GM06990 (cell line): ENCODE data around the gene EPO.

Experiments
- DNase-seq: peaks from one replicate; pipeline ENCODE4 v3.0.0-alpha.2; 2011; ENCODE audit not compliant: insufficient read length; ENCODE audit errors: extremely low read depth
- H3K27me3 ChIP-seq: replicated peaks from 2 replicates; pipeline ENCODE4 v1.6.0; 2011; ENCODE audit warnings: low read length; ENCODE audit not compliant: control insufficient read depth, insufficient read depth
- H3K36me3 ChIP-seq: 2 replicates; pipeline ENCODE4 v1.5.1; 2011; ENCODE audit warnings: low read length; ENCODE audit not compliant: control insufficient read depth, insufficient read depth
- H3K4me3 ChIP-seq: replicated peaks from 2 replicates; pipeline ENCODE4 v1.5.1; 2011; ENCODE audit warnings: low read depth, mild to moderate bottlenecking, control low read depth, low read length
- TF ChIP-seq, protein P1 (sequence below): IDR thresholded peaks from 2 replicates; pipeline ENCODE4 v1.5.1; 2011; ENCODE audit warnings: low read length, control low read depth, mild to moderate bottlenecking, inconsistent platforms; ENCODE audit not compliant: insufficient read depth, poor library complexity, severe bottlenecking

EPO gene

DNA sequence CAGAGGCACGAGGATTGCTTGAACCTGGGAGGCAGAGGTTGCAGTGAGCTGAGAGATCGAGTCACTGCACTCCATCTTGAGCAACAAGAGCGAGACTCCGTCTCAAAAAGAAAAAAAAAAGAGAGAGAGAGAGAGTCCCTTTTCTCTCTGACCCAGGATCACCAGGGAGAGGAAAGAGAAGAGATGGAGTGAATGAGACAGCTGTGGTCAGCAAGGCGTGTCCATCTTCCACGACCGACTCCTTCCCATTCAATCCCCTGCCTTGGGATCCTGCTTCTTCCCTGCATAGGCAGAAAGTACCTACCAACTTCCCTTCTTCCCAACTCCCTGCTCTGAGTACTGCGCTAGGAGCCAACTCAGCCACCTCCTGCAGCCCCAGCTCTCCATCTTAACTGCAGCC lies 7.9 kb downstream of the EPO start:
- Histone ChIP-seq H3K36me3 (no peaks in the 10 kb centered on the region), H3K4me3 (no peak overlapping the region), H3K27me3 (no peaks in the 10 kb centered on the region; the same call in none of the 2 replicates)
- TF ChIP-seq, protein P1, sequence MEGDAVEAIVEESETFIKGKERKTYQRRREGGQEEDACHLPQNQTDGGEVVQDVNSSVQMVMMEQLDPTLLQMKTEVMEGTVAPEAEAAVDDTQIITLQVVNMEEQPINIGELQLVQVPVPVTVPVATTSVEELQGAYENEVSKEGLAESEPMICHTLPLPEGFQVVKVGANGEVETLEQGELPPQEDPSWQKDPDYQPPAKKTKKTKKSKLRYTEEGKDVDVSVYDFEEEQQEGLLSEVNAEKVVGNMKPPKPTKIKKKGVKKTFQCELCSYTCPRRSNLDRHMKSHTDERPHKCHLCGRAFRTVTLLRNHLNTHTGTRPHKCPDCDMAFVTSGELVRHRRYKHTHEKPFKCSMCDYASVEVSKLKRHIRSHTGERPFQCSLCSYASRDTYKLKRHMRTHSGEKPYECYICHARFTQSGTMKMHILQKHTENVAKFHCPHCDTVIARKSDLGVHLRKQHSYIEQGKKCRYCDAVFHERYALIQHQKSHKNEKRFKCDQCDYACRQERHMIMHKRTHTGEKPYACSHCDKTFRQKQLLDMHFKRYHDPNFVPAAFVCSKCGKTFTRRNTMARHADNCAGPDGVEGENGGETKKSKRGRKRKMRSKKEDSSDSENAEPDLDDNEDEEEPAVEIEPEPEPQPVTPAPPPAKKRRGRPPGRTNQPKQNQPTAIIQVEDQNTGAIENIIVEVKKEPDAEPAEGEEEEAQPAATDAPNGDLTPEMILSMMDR: no peak
- DNase-seq: no peak

DNA sequence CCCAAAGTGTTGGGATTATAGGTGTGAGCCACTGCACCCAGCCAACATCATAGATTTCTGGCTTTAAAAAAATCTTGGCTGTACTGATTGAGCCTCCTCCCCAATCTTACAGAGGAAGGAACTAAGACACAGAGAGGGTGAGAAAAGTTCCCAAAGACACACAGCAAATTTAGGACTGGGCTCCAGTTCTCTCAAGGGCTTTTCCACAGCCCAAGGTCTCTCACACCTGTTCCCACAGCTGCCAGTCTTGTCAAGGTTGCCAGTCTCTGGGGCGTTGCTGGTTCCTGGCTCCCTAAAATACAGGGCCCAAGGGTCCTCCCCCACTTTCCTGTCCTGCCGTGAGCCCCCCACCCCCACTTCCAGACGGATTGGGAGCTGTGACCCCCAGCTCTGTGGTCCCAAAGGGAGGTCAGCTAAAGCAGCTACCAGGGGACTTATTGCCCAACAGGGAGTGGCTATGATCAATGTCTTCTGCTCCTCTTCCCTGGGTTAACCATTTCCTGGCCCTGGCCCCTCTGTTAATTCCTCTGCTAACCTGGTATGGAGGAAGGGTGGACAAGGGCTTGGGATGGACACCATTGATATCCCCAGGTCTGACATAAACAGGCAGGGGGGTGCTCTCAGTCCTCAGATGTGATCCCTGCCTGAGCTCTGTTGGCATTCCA lies 10.0 kb downstream of the EPO start:
- Histone ChIP-seq H3K4me3 (no peak overlapping the region), H3K27me3 (no peaks in the 10 kb centered on the region), H3K36me3 (no peaks in the 10 kb centered on the region)
- TF ChIP-seq, protein P1: no peak
- no peak for DNase-seq

DNA sequence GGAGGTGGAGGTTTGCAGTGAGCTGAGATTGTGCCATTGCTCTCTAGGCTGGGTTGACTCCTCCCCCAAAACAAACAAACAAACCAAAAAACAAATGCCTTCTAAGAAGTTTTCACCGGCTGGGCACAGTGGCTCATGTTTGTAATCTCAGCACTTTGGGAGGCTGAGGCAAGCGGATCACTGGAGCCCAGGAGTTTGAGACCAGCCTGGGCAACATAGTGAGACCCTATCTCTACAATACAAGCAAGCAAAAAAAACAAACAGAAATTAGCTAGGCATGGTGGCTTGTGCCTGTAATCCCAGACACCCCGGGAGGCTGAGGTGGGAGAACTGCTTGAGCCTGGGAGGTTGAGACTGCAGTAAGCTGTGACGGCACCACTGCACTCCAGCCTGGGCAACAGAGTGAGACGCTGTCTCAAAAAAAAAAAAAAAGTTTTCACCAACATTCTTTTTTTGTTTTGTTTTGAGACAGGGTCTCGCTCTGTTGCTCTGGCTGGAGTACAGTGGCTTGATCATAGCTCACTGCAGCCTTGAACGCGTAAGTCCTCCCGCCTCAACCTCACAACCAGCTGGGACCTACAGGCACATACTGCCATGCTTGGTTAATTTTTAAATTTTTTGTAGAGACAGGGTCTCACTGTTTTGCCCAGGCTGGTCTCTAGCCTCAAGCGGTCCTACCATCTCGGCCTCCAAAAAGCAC lies 11.8 kb downstream of the EPO start:
- TF ChIP-seq, protein P1: no peak
- Histone ChIP-seq H3K27me3 (no peaks in the 10 kb centered on the region), H3K36me3 (no peaks in the 10 kb centered on the region), H3K4me3 (no peak overlapping the region)
- no peak for DNase-seq

DNA sequence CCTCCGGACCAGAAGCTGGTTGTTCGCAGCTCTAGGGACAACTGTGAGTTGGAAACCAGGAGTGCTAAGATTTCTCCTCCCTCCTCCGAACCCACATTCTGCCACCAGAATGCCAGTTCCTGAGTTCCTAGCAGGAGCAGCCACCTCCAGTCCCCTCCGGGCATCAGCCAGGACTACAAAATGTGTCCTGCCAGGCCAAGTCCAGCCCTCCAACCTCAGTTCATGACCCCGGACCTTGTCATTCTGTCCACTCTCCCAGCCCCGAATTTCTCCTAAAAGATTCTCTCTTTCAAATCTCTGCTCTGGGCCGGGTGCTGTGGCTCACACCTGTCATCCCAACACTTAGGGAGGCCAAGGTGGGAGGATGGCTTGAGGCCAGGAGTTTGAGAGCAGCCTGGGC lies 15.5 kb downstream of the EPO start:
- H3K4me3 ChIP-seq: no peak overlapping the region
- DNase-seq: no peak
- H3K27me3 ChIP-seq: no peaks in the 10 kb centered on the region
- H3K36me3 ChIP-seq: no peaks in the 10 kb centered on the region
- TF ChIP-seq, protein P1: no peak

DNA sequence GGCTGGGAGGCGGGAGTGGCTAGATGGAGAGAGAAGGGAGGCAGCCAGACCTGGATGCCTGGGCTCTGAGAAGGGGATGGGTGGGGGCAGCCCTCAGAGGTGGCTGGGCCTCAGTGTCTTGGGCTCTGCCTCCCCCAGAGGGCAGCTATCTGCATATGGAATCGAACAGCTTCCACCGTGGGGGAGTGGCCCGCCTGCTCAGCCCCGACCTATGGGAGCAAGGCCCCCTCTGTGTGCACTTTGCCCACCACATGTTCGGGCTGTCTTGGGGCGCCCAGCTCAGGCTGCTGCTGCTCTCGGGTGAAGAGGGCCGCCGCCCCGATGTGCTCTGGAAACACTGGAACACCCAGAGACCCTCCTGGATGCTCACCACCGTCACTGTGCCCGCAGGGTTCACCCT lies 16.4 kb downstream of the EPO start:
- DNase-seq: no peak
- H3K36me3 ChIP-seq: no peaks in the 10 kb centered on the region
- TF ChIP-seq, protein P1: no peak
- no peaks in the 10 kb centered on the region for H3K27me3 ChIP-seq
- H3K4me3 ChIP-seq: no peak overlapping the region
